Caki2 (cell line): ENCODE results near the gene BYSL. TPM values are rescaled to one million over a fixed set of nuclear protein-coding genes. Genes with fewer than 3 reads are reported as not detected.

ENCODE experiments used
- DNase-seq: peaks from one replicate; pipeline ENCODE4 v3.0.0-alpha.2; 2015; ENCODE audit warnings: low read depth
- in situ Hi-C: cut with HindIII; loops from 2 replicates; pipeline ENCODE4 v1.10.0; 2016; ENCODE audit warnings: low sequenced_read_pairs, low pct_unique_long_range_greater_than_20kb, mixed read lengths
- total RNA-seq: library from RNA; depleted of rRNA; stranded (reverse); fragments of >200 nt; shearing (Covaris generic); gene quantifications from 2 replicates; pipeline ENCODE4 v1.2.3, GENCODE V29; 2014; ENCODE audit warnings: low replicate concordance; rRNA removed

BYSL gene, protein sequence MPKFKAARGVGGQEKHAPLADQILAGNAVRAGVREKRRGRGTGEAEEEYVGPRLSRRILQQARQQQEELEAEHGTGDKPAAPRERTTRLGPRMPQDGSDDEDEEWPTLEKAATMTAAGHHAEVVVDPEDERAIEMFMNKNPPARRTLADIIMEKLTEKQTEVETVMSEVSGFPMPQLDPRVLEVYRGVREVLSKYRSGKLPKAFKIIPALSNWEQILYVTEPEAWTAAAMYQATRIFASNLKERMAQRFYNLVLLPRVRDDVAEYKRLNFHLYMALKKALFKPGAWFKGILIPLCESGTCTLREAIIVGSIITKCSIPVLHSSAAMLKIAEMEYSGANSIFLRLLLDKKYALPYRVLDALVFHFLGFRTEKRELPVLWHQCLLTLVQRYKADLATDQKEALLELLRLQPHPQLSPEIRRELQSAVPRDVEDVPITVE
- total RNA-seq, result 139 and 161 TPM in 2 replicates

DNA sequence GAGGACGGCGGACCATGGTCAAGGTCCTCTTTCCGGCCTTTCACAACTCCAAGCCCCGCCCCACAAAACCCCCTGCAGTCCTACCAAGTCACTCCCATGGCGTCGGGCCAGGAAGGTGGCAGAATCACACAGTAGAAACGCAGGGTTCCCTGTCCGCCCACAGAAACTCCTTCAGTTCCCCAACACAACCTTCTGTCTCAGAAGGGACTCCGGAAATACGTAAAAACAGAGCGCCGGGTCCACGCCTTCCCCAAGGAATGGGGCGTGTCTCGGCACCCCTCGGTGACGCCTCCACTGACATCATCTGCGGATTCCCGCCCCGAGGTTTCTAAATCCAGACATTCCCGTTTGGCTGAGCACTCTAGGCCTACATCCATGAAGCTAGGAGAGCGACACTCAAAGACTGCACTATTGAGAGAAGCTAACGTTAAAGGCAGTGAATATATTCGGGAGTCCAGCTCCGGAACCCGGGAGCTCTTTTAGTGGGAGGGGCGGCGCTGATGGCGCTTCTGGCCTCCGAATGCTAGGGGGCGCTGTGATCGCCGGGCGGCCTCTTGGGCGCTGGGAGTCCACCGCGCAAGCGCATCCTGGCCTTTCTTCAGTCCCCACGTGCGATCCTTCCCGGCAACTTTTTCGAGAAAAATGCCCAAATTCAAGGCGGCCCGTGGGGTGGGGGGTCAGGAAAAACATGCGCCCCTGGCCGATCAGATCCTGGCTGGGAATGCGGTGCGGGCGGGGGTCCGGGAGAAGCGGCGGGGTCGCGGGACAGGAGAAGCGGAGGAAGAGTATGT lies at the start of gene BYSL, which contains the start of gene MED20:
TSS of gene BYSL (plus strand) at position 579 of the 791 bp plus-strand sequence. CDS start at position 643, 64 bp downstream.
TSS of gene MED20 (minus strand) at position 219 of the 791 bp plus-strand sequence. CDS start at position 98, 121 bp downstream.
- in situ Hi-C loops, result no loop called here

DNA sequence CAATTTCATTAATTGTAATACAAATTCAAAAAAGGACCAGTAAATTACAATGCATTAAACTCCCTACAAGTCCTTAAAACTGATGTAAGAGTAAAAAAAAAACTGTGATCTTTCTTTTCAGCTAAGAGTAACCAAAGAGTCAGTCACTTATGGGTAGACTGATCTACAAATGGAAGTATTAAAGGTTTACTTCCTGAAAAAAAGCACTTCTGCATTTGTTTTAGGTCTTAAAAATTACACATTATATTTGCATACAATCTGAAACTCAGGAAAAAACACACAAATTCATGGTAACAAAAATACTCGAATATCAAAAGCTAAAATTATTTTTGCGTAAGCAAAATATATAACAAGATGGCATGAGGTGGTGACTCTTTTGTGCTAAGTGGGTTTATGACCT lies 49.6 kb upstream of the BYSL start:
- in situ Hi-C loops, result no loop called here
- no peak for DNase-seq

More for the DNA sequence above, at the start of gene BYSL, which contains the start of gene MED20:
- DNase-seq, result peak; percentile 97

DNA sequence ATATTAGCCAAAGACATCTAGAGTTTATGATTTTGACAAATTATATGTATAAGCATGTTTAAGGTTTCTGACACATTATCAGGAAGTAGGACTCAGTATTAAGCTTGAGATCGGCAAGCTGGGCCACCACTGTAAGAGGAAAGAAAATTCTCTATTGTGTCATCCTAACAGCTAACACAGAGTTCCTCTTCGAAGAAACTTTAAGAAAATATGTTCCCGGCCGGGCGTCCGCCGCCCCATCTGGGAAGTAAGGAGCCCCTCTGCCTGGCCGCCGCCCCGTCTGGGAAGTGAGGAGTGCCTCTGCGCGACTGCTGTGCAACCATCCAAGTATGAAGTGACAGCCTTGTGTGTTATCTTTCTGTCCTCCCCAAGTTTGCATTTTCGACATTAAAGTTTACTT lies 49.2 kb upstream of the BYSL start:
- in situ Hi-C loops, result no loop called here
- no peak for DNase-seq

DNA sequence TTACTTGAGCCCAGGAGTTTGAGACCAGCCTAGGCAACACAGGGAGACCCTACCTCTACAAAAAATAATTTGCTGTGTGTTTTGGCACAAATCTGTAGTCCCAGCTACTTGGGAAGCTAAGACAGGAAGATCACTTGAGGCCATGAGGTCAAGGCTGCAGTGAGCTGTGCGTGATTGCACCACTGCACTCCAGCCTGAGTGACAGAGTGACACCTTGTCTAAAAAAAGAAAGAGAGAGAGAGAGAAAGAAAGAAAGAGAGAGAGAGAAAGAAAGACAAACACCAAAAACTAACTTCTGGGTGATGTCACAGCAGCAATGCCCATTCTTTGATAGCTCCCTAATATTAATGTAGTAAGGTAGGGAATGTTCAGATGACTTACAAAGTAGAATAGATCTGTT lies 46.6 kb upstream of the BYSL start:
- no peak for DNase-seq
- in situ Hi-C loops, result no loop called here

DNA sequence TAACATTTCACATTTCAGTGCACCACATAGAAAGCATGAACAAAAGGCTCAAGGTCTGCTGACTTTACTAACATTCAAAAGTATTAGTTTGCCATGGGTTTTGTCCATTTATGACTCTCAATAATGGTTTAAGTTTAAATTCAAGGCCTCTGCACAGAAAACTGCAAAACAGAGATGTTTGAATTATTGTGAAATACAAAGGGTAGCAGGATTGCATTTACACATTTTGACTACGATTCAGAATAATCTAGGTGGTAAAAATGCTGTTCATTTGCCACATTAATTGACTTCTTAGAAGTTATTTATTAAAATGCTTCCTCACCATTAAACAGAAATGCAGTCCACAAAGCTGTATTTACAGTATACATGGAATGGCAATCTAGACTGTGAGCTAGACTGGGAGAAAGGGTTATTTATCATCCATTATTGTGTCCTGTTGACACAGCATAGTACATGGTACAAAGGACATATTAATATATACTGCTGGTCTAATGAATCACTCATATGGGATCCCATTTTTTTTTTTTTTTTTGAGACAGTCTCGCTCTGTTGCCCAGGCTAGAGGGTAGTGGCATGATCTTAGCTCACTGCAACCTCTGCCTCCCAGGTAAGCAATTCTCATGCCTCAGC lies 44.1 kb upstream of the BYSL start:
- no peak for DNase-seq
- in situ Hi-C loops, result no loop called here

DNA sequence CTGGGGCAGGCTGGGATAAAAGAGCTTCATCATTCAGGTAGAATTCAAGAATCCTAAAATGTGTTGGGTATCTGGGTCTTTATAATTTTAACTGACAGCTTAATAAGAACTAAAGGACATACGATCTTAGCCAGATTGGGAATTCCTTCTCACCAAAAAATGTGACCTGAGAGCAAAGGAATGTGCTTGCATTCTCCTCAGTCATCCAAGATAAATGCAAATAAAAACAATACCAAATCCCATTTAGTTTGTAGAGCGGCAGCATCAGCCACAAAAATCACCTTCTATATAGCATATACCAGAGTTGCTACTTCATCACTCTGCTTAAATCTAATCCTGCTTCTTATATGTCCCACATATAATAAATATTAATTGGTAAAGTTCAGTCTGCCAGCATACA lies 43.1 kb upstream of the BYSL start:
- in situ Hi-C loops, result no loop called here
- peak; percentile 33 for DNase-seq

DNA sequence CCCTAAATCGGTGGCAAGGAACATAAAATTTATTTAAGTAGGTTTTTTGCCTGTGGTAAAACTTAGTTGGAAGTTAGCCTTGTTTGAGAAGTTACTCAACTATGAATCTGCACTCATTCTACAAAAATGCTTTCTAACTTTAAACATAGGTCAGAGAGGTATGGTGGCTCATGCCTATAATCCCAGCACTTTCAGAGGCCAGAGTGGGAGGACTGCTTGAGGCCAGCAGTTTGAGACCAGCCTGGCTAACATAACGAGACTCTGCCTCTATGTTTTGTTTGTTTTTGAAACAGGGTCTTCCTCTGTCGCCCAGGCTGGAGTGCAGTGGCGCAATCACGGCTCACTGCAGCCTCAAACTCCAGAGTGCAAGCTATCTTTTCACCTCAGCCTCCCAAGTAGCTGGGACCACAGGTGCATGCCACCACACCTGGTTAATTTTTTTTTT lies 42.3 kb upstream of the BYSL start:
- DNase-seq, result no peak
- in situ Hi-C loops, result no loop called here

DNA sequence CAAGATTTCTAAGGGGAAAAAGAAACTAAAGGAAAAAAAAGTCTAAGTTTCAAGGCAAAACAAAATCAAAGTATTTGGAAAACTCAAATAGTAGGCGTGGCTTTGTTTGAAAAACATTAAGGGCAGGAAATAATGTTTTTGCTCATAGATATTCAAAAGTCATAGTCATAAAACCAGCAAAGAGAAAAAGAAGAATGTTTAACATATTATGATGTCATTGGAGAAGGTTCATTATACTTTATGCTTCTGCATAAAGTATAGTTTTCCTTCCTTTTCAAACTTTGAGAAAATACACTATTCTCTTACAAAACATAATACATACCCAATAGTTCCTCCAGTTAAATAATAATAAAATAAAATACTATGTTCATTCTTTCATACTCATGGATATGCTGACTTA lies 39.8 kb upstream of the BYSL start:
- in situ Hi-C loops, result no loop called here
- no peak for DNase-seq

DNA sequence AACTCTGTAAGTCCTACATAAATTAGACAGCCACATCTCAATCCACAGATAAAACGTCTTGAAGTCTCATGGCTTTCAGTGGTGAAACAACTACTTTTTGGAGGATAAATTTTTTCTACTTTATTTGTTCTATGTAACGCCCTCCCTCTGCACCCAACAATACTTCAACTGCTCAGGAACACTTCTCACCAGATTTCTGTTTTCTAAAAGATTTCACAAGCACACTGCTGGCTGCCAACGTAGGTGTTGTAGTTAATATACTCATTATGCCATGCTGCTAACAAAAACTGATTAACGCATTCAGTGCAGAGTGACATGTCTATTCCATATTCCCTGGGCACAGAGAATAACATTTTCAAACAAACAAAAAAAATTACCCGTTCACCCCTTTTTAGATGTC lies 36.3 kb upstream of the BYSL start:
- no peak for DNase-seq
- in situ Hi-C loops, result no loop called here

DNA sequence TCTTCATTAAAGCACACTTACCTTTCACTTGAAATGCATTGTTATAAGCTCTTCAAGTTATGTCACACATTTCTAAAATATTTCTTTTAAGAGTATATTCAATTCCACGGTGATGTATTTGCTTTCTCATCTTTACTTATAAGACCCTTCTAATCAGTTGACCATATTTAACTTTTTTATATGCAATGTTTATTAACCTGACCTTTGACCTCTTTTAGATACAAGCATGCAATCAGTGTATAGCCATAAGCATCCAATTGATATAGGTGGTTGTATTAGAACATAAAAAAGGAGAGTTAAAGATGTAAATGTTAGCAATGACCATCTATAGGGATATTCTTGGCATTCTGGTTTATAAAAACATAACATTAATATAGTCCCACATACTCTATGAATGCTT lies 35.4 kb upstream of the BYSL start:
- DNase-seq, result no peak
- in situ Hi-C loops, result no loop called here

DNA sequence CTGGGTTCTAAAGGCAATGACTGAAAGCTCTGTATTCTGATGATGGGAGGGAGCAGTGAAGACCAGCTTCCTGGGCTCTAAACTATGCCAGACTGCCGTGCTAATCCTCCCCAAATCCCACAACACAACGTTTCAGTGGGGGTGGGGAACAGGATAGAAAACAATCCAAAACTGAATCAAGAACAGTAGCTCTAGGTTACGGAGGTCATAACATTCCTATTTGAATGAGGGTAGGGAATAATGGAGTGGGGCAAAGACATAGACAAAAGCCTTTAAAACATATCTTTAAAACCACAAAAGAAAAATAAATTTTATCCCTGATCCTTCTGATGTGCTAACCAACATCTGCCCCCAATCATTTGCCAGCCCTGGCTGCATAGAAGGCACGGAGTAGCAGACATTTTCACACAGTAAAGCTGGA lies 34.0 kb upstream of the BYSL start:
- in situ Hi-C loops, result no loop called here
- no peak for DNase-seq

DNA sequence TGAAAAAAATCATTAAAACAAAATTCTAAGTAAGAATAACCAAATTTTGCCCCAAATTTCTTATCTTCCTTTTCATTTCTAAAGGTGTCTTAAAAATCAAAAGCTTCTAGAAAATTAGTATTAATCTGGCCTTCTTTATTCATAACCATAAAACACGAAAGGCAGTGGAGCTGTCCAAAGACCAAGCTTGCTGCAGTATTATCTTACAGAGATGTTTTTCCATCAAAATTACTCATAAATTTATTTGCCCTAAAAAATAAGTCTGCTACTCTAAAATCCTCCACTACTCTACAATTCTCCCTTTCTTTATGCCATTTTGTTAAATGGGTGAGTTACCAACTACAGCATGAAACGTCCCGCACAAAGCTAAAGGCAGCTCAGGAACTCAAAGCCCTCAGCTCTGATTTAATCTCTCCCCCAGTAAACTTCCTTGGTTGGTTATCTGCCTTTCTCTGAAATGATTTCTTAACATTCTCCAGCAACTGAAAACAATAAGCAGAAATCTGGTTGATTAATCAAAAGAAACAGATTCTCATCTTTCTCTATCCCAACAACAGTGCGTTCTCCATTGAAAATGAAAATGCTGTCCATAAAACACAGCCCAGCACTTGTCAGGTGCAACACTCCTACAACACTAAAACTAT lies 28.3 kb upstream of the BYSL start:
- in situ Hi-C loops, result no loop called here
- no peak for DNase-seq

DNA sequence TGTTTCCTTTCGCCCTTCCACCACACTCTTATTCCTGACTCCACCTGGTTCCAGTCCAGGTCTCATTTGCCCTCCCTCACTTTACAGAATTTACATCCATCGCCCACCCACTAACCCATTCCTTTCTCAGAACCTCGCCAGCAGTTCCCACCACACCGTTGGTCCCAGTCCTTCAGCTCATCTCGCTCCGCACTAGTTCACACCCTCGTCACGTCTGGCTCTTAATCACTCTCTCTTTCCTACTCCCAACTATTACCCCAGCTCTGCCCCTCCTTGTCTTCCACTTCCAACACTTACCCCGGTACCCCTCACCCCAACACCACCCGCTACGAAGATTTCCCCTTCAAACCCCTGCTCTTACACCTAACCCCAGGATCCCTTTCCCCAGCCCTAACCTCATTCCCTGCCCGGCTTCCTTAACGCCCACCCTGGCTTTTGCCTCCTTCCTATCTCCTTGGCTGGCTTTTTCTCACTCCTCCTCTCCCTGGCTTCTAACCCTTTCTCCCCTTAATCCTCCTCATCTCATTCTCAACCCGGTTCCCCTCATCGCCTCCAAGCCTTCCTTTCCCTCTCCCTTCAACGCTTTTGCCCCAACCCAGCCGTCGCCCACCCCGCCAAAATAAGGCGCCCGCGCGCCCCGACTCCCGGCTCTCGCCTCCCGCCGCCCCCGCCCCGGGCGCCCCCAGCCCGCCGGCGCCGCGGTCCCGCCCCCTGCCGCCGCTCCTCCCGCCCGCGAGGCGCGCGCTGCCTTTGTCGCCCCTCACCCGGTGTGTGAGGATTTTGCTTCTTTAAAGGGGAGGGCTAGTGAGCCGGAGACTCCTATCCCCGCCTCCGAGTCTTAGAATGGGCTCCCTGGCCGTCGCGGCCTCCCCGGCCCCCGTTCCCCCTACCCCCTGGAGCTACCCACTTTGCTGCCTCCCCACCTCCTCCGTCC lies 26.7 kb upstream of the BYSL start:
- in situ Hi-C loops, result no loop called here
- DNase-seq, result no peak

DNA sequence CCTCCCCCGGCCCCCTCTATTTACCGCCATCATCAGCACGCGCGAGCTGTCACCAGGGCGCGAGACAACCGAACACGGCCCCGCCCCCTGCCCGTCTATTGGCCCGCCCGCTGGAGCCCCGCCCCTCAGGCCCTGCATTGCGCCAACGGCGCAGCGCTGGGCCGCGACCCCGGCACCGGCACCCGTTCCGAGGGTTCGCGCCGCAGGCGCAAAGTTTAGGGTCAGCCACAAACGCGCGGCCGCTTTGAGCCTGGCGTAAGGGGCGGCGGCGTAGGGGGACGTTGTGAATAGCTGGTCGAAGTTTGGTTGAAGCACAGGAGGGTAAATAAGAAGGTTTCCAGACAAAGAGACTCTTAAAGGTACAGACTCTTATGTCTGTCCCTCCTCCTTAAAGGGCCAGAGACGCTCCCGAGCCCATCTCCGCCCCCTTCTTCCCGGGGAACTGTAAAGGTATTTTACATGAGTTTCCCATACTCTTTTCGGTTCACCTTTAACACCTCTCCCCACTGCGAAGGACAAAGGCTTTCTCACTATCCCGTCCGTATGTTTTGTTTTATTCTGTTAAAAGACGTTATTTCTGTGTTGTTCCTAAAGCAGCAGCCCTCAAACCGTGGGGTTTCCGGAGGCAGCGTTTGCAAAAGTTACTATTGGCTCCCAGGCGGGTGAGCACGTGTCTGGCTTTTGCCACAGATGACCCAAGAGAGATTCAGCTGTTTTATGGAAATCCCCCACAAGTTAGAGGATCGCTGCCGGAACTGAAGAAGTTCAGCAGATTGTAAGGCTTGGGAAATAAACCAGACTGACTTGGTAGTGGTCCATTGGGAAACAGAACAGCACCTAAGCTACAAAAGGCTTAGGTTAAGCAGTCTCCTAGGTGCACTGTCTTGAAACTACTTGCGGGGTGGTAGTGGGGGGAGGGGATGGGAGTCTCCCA lies 25.7 kb upstream of the BYSL start, which contains the start of gene USP49:
TSS of gene USP49 (minus strand) at position 76 of the 934 bp plus-strand sequence. CDS start 88,392 bp downstream, outside the sequence.
- peak; percentile 88 for DNase-seq

DNA sequence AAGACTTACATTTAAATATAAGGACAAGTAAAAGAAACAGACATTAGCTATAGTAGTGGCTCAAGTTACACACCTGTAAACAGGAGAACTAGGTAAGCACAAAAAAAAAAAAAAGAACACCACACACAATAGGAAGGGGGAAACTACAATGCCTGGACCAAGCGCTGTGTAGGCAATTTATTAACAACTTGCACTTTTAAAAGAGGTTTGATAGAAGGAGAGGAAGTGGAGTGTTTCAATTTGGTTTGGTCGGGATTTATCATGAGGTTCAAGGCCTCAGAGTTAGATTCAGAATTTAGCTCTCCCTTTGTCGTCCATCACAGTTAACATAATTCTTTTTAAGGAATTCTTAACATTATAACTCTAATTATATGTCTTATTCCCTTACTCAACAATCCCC lies 25.0 kb upstream of the BYSL start:
- in situ Hi-C loops, result no loop called here
- no peak for DNase-seq

More for the DNA sequence above, 25.7 kb upstream of the BYSL start, which contains the start of gene USP49:
- in situ Hi-C loops, result no loop called here

DNA sequence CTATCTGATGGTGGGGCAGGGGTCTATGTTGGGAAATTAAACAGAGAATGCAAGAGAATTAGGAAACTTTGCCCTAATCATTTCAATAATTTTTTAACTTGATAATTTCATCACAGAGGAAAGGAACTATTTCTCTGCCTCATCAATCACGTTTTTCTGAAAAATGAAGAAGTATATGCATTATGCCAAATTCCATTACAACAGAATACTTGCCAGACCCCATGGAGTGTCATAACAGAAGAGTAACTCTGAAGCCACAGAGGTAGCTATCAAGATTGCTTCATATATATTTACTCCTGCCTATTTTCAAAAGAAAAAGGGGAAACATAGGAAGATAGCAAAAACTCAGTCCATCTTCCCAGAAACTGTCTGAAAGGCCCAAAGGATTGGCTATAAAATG lies 20.4 kb upstream of the BYSL start:
- in situ Hi-C loops, result no loop called here
- DNase-seq, result no peak
